NCI-H1417 treated with DMSO at 0.1 percent for 48 hours (cell line): ENCODE results near the gene RGR.
"Not testable (repeated sequence)": the region's sequence is repeated elsewhere in the genome, so short reads cannot be mapped to it uniquely, and the experiment has no call there.

ENCODE experiments used
- DNase-seq: peaks from one replicate; lab custom pipeline; 2025; lab: John Stamatoyannopoulos, UW

RGR gene

DNA sequence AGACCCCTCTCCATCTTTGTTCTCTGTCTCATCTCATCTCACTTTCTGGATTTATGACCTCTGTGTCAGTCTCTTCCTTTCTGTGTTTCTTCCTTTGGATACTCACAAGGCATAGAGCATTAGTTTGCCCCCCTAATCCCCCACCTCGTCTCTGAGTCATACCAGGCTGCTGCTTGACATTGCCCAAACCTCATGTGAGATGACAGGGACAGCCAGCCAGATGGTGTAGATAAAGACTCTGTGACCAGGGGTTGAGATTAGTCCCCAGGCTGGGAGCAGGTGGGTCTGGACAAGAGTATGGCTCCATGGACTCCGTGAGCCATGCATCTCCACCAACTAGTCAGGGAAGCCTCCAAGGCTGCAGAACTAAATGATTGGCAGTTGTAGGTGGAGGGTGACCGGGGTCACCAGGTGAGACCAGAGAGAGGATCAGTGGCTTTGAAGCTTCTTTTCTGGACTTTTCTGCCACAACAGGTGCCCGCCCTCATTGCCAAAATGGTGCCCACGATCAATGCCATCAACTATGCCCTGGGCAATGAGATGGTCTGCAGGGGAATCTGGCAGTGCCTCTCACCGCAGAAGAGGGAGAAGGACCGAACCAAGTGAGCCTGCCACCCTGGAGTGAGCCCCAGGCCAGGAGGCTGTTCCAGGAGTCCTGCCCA is 13.3 kb downstream of the RGR start:
- DNase-seq: no peak

DNA sequence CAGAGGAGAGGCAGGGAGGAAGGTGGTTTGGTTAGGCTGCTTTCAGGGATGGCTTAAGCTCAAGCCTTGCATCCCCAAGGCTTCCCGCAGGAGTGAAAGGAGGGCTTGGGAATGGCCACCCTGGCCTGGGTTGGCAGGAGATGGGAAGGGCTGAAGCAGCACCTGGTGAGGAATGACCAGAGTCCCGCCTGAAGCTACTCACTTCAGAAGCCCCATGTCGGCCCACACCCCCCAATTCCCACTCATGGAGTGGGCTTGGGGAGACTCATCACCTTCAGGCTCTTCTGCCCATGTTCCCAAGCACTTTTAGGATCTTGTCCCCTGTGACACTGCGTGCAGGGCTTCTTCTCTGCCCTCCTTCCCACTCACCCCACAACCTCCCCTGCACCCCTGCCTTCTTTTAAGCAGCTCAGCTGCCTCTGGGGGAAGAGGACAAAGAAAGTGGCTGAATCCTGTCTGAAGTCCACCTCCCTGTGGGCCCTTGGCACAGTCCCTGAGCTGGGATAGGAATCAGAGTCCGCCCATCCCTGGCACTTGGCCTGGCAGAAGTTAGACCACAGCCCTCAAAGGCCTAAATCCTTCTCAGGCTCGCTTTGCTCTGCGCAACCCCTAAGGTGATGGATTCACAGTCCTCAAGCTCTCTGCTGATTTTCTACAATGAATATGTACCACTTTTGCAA is 16.5 kb downstream of the RGR start:
- no peak for DNase-seq

DNA sequence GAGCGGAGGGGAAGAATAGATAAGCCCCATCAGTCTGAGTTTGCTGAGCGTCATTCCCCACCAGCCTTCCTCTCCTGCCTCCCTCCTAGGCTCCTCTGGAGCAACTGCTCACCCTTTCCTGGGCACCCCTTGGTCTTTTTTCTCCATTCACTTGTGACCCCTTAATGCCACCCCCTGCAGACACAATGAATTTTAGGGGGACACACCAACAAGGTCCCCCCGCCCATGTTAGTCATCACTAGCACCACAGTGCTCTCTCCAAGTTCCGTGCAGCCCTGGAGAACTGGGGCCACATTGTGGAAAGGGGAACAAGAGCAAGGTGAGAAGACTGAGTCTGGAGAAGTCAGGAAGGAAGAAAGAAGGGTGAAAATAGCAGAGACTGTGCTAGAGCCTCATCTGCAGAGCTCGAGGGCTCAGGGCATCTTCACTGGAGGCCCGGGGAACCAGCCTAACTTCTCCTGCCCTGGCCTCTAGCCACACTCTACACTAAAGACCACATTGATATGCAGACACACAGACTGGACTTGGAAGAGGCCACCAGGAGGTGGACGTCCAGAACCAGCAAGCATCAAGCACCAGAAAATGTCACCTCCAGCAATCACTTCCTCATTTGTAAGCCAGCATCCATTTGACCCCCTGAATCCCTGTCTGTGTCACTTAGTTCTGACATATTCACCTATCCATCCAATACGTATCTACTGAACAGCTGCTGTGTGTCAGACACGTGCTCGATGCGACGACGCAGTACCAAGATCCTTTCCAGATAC is 17.5 kb downstream of the RGR start:
- DNase-seq: no peak

DNA sequence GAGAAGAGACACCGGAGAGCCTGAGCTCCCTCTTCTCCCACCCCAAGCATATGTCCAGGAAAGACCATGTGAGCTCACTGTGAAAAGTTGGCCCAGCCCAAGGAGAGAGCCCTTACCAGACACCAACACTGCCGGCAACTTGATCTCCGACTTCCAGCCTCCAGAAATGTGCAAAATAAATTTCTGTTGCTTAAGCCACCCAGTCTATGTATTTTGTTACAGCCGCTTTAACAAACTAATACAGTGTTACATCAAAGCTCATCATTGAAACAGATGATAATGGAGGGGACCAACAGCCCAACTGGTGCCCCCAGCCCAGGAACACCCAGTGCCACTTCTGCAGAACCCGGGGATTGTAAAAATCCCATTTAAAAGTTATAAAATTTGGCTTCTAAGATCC is 18.9 kb downstream of the RGR start:
- no peak for DNase-seq

DNA sequence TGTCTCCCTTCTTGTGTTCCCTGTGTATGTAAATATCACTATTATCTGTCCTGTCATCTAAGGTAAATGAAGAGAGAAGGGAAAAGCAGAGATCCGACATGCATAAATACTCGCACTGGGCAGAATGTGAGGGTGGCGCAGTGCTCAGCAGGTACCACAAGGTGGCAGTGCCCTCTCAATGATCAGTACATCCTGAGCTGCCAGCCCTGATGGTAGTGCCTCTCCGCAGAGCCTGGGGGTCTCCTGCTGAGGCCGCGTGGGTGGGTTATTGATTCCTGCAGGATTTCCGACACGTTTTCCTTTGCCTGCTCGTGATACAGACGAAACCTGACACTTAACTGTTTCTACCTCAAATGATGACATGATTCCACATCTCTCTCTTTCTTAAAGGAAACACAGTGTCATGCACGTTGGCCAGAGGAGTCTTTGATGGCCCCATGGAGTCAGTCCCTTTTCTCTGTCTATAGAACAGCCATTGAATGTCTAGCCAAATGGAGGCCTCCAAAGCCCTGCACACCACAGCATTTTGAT is 19.8 kb downstream of the RGR start:
- peak; percentile 3 for DNase-seq

DNA sequence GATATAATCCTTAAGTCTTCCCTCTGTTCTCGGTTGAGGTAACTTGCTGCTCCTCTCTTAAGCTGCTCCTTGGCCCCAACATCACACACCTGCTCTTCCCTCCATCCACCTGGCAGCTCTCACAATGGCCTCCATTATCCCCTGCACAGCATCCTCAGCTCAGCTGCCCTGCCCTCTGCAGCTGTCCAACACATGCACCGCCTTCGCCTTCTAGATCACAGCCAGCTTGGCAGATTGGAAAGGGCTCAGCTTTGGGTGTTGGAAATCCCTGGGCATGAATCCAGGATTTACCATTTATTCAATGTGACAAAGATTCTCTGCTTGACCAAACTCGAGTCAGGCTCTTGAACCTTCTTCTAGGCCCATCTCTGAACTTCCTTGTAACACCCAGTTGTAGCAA is 20.6 kb downstream of the RGR start:
- peak; percentile 3 for DNase-seq

DNA sequence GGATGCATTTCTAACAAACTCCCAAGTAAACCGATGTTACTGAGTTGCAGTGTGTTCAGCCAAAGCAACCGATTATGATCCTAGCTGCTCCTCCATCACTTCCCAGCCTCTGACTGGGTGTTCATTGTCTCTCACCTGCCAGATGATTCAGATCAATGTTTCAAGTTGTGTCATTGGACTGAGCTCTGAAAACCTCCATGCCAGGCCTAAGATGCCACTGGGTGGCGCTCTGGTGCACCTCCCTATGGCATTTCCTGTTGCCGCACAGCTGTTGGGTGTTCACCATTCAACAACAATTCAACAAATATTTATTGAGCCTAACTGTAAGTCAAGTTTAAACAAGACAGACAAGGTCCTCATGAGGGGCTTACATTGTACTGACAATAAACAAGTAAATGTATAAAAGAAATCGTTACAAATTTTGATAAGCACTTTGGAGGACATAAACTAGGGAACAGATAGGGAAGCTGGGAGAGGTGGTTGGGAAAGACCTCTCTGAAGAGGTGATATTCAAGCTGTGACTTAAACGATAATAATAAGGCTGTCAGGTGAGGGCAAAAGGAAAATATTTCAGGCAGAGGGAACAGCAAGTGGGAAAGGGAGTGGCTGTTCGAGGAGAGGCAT is 22.8 kb downstream of the RGR start:
- DNase-seq: no peak

DNA sequence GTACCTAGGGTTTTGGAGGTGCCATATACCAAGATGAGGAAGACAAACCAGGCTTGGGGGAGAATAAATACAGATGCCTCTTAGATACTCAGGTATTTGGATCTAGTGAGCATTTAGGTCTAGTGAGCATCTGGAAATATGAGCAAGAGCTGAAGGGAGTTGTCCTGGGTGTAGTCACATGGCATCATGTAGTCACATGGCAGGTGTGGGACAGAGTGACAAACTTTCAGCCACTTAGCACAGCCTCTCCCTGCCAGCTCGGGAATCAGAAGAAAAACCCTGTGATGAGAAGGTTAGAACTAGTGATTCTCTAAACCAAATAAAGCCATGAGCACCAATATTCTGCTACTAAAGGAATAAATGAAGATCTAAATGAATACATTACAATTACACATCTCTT is 24.3 kb downstream of the RGR start:
- DNase-seq: no peak

DNA sequence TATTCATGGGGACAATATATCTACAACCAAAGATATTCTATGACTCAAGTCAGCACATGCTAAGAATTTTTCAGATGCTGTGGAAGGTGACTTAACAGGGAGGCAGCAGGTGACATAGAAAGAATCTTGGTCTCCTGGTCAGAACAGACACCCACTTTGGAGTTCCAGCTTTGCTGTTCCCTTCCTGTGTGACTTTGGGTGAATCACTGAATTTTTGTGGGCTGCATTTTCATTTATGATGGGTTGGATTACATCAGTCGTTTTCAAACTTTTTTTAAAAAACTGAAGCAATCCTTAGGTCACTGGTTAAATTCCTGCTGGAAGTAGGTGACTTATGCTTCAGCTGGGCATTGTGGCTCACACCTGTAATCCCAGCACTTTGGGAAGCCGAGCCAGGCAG is 24.9 kb downstream of the RGR start:
- no peak for DNase-seq

DNA sequence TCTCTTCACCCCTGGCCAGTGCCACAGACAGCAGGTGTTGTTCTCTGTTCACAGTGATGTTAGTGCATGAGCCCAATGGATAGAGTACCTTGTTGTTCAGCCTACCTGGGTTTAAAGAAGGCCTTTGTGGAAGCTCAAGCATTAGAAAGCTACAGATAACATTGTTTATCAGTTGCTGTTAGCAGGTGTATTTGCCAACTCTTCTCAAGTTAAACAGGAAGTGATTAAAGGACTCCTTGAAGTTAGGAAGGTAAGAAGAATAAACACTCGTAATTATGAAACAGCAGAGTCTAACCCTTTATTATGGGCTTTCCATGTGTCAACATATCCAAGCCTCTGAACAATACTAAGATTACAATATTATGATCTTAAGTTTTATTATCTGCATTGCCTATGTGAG is 25.9 kb downstream of the RGR start:
- DNase-seq: peak; percentile 57

DNA sequence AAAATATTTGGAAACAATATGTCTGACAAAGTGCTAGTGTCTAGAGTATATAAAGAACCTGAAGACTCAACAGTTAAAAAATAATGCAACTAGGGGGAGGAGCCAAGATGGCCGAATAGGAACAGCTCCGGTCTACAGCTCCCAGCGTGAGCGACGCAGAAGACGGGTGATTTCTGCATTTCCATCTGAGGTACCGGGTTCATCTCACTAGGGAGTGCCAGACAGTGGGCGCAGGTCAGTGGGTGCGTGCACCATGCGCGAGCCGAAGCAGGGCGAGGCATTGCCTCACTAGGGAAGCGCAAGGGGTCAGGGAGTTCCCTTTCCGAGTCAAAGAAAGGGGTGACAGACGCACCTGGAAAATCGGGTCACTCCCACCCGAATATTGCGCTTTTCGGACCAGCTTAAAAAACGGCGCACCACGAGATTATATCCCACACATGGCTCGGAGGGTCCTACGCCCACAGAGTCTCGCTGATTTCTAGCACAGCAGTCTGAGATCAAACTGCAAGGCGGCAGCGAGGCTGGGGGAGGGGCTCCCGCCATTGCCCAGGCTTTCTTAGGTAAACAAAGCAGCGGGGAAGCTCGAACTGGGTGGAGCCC is 35.1 kb downstream of the RGR start:
- DNase-seq: not testable (repeated sequence)

DNA sequence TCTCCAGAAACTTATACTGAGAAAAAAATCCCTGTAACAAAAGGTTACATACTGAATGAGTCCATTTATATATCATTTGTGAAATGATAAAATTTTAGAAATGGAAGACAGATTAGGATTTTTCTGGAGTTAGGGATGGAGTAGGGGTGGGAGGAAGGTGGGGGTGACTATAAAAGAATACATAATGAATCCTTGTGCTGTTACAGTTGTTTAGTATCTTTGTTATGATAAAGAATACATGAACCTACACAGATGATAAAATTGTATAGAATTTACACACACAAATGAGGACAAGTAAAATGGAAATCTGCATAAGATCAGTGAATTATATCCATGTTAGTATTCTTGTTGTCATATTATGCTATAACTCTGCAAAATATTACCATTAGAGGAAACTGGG is 41.8 kb downstream of the RGR start:
- no peak for DNase-seq

DNA sequence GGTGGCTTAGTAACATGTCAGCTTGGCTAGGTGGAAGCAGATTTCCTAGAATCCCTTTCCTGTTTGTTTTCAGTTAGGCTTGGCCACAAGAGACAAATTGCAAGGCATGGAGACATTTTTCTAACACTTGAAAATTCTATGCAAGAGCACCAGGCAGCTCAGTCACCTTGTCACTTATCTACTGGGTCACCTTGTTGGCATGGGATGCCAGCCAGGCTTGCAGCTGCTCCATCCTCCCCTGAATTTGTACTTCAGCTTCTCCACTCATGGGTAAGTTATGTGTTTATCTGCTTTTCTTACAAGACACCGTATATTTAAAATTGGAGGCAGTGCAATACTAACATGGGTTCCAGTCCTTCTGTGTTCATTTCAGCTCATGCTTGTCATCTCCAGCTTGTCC is 43.3 kb downstream of the RGR start:
- DNase-seq: no peak

DNA sequence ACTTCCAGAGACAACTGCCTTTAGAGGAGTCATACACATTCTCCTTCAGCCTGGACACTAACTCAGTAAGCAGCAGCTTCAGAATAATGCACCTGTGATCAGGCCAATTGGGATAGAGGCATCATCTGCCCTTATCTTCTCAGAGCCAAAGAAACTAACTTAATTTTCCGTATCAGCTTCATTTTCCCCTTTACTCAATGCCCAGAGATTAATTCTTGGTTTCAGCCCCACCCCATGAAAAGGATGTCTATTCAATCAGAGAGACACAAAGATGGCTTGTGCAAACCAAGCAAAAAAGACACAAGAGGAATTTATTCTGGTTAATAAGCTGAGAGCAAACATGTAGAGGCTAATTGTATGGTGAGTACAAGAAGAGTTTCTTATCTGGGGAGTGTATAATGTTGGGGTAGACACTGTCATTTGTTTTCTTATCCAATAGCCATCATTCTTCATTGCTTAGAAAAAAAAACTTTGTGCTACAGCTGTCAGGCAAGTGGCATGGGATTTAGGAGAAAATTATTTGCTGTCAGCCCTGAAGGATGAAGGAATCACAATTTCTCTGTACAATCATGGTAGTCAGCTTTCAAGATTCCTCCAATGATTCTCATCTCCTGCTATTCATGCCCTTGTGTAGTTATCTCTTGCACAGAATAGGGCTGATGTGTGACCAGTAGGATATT is 44.8 kb downstream of the RGR start:
- no peak for DNase-seq

DNA sequence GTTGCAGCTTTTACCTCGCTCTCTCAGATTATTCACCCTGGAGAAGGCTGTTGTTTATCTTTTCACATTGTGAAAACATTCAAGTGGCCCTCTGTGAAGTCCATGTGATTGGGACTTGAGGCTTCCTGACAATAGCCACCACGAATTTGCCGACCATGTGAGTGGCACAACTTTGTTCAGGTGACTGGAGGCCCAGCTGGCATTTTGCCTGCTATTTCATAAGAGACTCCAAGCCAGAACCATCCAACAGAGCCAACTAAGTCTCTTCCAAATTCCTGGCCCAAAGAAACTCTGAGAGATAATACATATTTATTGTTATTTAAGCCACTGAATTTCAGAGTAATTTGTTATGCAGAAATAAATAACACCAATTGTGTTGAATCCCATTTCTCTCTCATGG is 45.4 kb downstream of the RGR start:
- no peak for DNase-seq

DNA sequence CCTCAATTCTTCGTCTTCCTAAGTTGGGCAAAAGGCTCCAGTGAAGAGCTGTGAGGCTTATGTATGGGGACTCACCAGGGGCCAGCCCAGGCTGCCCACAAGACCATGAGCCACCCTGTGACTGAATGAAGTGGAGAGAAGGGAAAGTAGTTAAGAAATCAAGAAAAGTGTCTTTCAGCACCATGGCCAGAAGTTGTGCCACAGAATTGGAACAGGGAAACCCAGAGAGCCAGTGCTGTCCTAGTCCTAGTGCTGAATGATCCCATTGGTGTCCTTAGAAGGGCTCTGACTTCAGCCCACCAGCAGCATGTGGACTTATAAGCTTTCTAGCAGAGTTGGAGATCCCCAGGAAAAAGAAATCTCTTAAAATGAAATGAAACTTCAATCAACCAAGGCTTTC is 46.5 kb downstream of the RGR start:
- DNase-seq: no peak

DNA sequence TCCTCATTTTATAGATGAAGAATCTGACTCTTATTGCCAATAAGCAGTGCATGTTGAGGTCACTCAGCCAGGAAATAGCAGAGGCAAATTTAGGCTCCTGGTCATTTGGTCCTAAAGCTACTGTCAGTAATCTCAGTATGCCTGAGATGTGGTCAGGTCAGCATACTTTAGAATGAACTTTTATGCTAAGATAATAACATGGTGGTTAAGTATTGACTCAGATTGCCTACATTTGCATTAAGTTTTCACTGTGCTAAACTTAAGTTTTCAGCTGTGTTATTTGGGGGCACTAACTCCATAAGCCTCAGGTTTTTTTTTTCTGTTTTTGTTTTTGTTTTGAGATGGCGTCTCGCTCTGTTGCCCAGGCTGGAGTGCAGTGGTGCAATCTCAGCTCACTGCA is 47.6 kb downstream of the RGR start:
- no peak for DNase-seq

DNA sequence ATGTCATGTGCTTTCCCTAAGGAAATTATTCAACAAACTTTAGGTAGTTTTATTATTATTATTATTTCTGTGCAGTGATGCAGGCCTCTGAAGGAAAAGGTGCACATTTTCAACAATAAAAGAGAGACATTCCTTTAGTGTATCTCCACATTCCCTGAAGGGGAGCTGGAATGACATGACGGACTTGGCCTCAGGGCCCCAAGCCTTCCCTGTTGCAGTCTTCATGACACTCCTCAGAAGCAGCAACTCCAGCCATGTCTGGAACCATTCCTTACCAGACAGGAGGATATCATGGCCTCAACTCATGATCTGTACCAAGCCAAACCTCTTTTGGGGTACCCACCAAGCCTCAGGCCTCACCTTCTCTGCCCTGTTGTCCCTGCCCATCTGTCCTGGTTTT is 48.3 kb downstream of the RGR start:
- DNase-seq: no peak

DNA sequence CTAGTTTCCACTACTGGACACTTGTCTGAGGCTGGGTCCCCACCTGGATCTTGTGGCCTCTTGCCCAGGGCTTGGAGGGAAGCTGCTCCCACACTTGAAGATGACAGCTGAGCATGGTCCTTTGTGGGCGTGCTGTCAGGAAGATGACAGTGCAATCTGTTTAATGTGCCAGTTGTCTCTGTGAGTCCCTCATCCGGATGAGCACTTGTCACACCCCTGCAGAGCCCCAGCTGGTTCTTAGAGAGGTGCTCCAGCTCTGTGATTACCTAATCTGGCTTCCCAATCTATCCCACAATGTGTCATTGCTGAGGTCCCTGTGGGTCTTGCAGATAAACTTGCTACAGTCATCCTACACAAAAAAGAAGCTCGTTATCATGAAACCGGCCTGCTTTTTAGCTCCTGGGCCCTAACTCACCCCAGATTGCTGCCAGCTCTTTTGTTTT is 48.7 kb downstream of the RGR start:
- DNase-seq: no peak

DNA sequence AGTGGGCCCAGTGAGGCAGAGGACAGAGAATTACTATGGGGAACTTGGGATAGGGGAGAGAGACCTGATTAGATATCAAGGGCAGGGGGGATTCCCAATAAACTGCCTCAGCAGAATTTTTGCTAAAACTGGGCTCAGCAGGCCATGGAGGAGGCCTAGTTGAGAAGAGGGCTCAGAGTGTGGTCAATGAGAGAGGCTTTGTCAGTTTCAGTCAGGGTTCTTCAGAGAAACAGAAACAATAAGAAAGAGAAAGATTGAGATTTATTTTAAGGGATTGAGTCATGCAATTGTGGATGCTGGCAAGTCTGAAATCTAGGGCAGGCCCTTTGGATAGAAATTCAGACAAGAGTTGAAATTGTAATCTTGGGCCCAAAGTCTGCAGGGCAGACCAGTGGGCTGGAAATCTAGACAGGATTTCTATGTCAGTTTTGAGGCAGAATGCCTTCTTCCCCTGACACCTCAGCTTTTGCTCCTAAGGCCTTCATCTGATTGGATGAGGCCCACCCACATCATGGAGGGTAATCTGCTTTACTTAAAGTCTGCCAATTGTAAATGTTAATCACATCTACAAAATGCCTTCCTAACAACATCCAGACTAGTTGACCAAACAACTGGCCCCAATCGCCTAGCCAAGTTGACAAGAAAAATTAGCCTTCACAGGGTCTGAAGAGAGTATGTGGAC is 50.1 kb downstream of the RGR start:
- DNase-seq: no peak
